WTC11 (cell line): ENCODE measurements around the gene HAP1.

ENCODE experiments used
- CTCF ChIP-seq: fragments of 200-600 bp; IDR thresholded peaks from 2 replicates; pipeline ENCODE4 v1.8.0; 2022; ENCODE audit warnings: antibody characterized with exemption
- EMX1 ChIP-seq: fragments of 250-450 bp; sonication (Bioruptor Pico); IDR thresholded peaks from 2 replicates; pipeline ENCODE4 v1.8.0; 2021; ENCODE audit warnings: mild to moderate bottlenecking
- ZBTB43 ChIP-seq: sonication (generic); formaldehyde crosslinking; IDR thresholded peaks from 2 replicates; pipeline ENCODE4 v1.8.1; 2023; ENCODE audit warnings: mild to moderate bottlenecking, missing genetic modification reagents
- TF ChIP-seq, protein P1 (sequence below): sonication (generic); formaldehyde crosslinking; IDR thresholded peaks from 2 replicates; pipeline ENCODE4 v1.8.0; 2022; ENCODE audit warnings: mild to moderate bottlenecking, missing genetic modification reagents

DNA sequence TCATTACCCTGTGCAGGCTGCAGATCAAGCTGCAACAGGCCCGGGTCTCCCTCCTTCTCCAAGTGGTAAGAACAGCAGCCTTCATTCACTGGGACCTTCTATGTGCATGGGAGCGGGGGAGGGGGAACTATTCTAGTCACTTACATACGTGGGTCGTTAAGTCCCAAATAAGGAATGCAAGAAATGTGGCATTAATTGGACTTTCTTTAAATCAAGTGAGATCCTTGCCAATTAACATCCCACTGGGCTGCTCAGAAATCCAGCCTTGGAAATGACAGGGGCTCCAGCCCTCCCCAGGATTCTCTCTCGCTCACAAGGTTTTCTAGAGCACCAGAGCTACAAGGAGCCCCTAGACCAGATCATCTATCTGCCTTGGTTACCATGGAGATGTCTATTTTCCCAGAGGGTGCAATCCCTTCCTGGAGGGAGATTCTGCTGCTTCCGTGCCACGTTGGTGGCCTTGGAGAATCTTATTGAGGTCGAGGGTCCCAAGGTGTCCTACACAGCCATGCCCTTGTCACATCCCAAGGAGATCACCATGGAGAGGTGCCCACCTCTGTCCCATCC lies 50.9 kb downstream of the HAP1 start:
- TF ChIP-seq CTCF: no peak
- TF ChIP-seq ZBTB43 (CRISPR knock-in tag): no peak
- TF ChIP-seq, protein P1, sequence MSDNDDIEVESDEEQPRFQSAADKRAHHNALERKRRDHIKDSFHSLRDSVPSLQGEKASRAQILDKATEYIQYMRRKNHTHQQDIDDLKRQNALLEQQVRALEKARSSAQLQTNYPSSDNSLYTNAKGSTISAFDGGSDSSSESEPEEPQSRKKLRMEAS (CRISPR knock-in tag): no peak
- TF ChIP-seq EMX1: no peak
